H9 (cell line): ENCODE results near the gene DYRK2. TPM values are rescaled to one million over a fixed set of nuclear protein-coding genes. Genes with fewer than 3 reads are reported as not detected.

Experiments
- DNase-seq: peaks from one replicate; pipeline ENCODE4 v3.0.0-alpha.2; 2017
- H2AFZ ChIP-seq: one replicate; pipeline ENCODE4 v1.6.1; 2013; ENCODE audit warnings: mild to moderate bottlenecking, low read length, control low read depth, moderate library complexity
- H2AK5ac ChIP-seq: 2 replicates; pipeline ENCODE4 v1.6.1; 2013; ENCODE audit warnings: low read length, control low read depth, mixed read lengths; ENCODE audit not compliant: insufficient read length
- H2BK120ac ChIP-seq: one replicate; pipeline ENCODE4 v1.6.1; 2013; ENCODE audit warnings: low read depth, mild to moderate bottlenecking, low read length, control low read depth, inconsistent platforms; ENCODE audit not compliant: poor library complexity, severe bottlenecking
- H2BK12ac ChIP-seq: 2 replicates; pipeline ENCODE4 v1.6.1; 2013; ENCODE audit warnings: low read length, control low read depth, mixed read lengths, low read depth; ENCODE audit not compliant: insufficient read length
- H2BK15ac ChIP-seq: 2 replicates; pipeline ENCODE4 v1.6.1; 2013; ENCODE audit warnings: low read depth, low read length, control low read depth
- H2BK20ac ChIP-seq: one replicate; pipeline ENCODE4 v1.6.1; 2013; ENCODE audit warnings: low read depth, mild to moderate bottlenecking, low read length, control low read depth, inconsistent platforms; ENCODE audit not compliant: poor library complexity, severe bottlenecking
- H2BK5ac ChIP-seq: 2 replicates; pipeline ENCODE4 v1.6.1; 2013; ENCODE audit warnings: low read length, control low read depth, mixed read lengths; ENCODE audit not compliant: insufficient read length
- H3K14ac ChIP-seq: 2 replicates; pipeline ENCODE4 v1.6.1; 2013; ENCODE audit warnings: low read length, control low read depth; ENCODE audit not compliant: insufficient read depth
- H3K18ac ChIP-seq: 2 replicates; pipeline ENCODE4 v1.6.1; 2013; ENCODE audit warnings: low read depth, mild to moderate bottlenecking, mixed read lengths, low read length, control low read depth; ENCODE audit not compliant: insufficient read length
- H3K23ac ChIP-seq: 2 replicates; pipeline ENCODE4 v1.6.1; 2013; ENCODE audit warnings: low read length, control low read depth, mixed read lengths, low read depth; ENCODE audit not compliant: insufficient read length
- H3K23me2 ChIP-seq: 2 replicates; pipeline ENCODE4 v1.6.1; 2013; ENCODE audit warnings: low read depth, mild to moderate bottlenecking, mixed read lengths, low read length, control low read depth; ENCODE audit not compliant: insufficient read length, poor library complexity, severe bottlenecking
- H3K27ac ChIP-seq: 2 replicates; pipeline ENCODE4 v1.5.1; 2013; ENCODE audit warnings: low read length, control low read depth, mixed read lengths, low read depth; ENCODE audit not compliant: insufficient read length
- H3K27me3 ChIP-seq: 2 replicates; pipeline ENCODE4 v1.6.1; 2013; ENCODE audit warnings: low read length, control low read depth, inconsistent platforms; ENCODE audit not compliant: insufficient read depth
- H3K4ac ChIP-seq: 2 replicates; pipeline ENCODE4 v1.6.1; 2013; ENCODE audit warnings: low read depth, mild to moderate bottlenecking, control low read depth, inconsistent platforms, low read length, moderate library complexity
- H3K4me1 ChIP-seq: 2 replicates; pipeline ENCODE4 v1.6.1; 2013; ENCODE audit warnings: low read length, control low read depth, inconsistent platforms; ENCODE audit not compliant: insufficient read depth
- H3K4me2 ChIP-seq: 2 replicates; pipeline ENCODE4 v1.6.1; 2013; ENCODE audit warnings: low read length, control low read depth, mixed read lengths; ENCODE audit not compliant: insufficient read length, insufficient read depth
- H3K56ac ChIP-seq: 2 replicates; pipeline ENCODE4 v1.6.1; 2013; ENCODE audit warnings: low read depth, mild to moderate bottlenecking, mixed read lengths, low read length, control low read depth; ENCODE audit not compliant: insufficient read length
- H3K79me1 ChIP-seq: 2 replicates; pipeline ENCODE4 v1.6.1; 2013; ENCODE audit warnings: low read depth, mild to moderate bottlenecking, moderate library complexity, low read length, control low read depth, inconsistent platforms; ENCODE audit not compliant: insufficient read depth, poor library complexity, severe bottlenecking
- H3K79me2 ChIP-seq: 2 replicates; pipeline ENCODE4 v1.6.1; 2013; ENCODE audit warnings: low read length, control low read depth, inconsistent platforms; ENCODE audit not compliant: insufficient read depth
- H3K9ac ChIP-seq: 2 replicates; pipeline ENCODE4 v1.6.1; 2013; ENCODE audit warnings: low read length, control low read depth, mixed read lengths; ENCODE audit not compliant: insufficient read length; ENCODE audit errors: extremely low read depth
- H3K9me3 ChIP-seq: one replicate; pipeline ENCODE4 v1.6.1; 2013; ENCODE audit warnings: low read depth, low read length, inconsistent platforms; ENCODE audit not compliant: control insufficient read depth
- H3T11ph ChIP-seq: one replicate; pipeline ENCODE4 v1.6.1; 2013; ENCODE audit warnings: mild to moderate bottlenecking, low read length, control low read depth, inconsistent platforms
- H4K20me1 ChIP-seq: one replicate; pipeline ENCODE4 v1.6.1; 2013; ENCODE audit not compliant: control insufficient read depth, insufficient read length, insufficient read depth
- H4K5ac ChIP-seq: 2 replicates; pipeline ENCODE4 v1.6.1; 2013; ENCODE audit warnings: low read depth, mild to moderate bottlenecking, mixed read lengths, low read length, control low read depth; ENCODE audit not compliant: insufficient read length
- H4K8ac ChIP-seq: replicated peaks from 2 replicates; pipeline ENCODE4 v1.6.1; 2013; ENCODE audit warnings: low read length, control low read depth, mixed read lengths, low read depth; ENCODE audit not compliant: insufficient read length
- H4K91ac ChIP-seq: 2 replicates; pipeline ENCODE4 v1.6.1; 2013; ENCODE audit warnings: low read depth, mild to moderate bottlenecking, moderate library complexity, mixed read lengths, low read length, control low read depth; ENCODE audit not compliant: insufficient read length
- H3K27ac Mint-ChIP-seq, 3 experiments: 2 replicates in 2 of 3; 3 replicates in 1 of 3; pipeline ENCODE4 v1.8.0; 2020 to 2021; ENCODE audit warnings: mixed read lengths in 3 of 3, mild to moderate bottlenecking in 1 of 3, moderate library complexity in 1 of 3
- H3K27me3 Mint-ChIP-seq: 2 replicates; pipeline ENCODE4 v1.8.0; 2021; ENCODE audit warnings: low read depth, mild to moderate bottlenecking, moderate library complexity, mixed read lengths
- H3K36me3 Mint-ChIP-seq, 3 experiments: 2 replicates in 2 of 3; 3 replicates in 1 of 3; pipeline ENCODE4 v1.8.0; 2020 to 2021; ENCODE audit warnings: low read depth in 3 of 3, mixed read lengths in 3 of 3; ENCODE audit not compliant: insufficient read depth in 1 of 3
- H3K4me1 Mint-ChIP-seq, 2 experiments: 2 replicates each; pipeline ENCODE4 v1.8.0; 2020; ENCODE audit warnings: mixed read lengths in 2 of 2
- H3K4me3 Mint-ChIP-seq, 2 experiments: 2 replicates in 1 of 2; 3 replicates in 1 of 2; pipeline ENCODE4 v1.8.0; 2020 to 2021; ENCODE audit warnings: mild to moderate bottlenecking in 2 of 2, mixed read lengths in 2 of 2, moderate library complexity in 1 of 2
- H3K9me3 Mint-ChIP-seq, 2 experiments: 2 replicates in 1 of 2; 3 replicates in 1 of 2; pipeline ENCODE4 v1.8.0; 2020; ENCODE audit warnings: mild to moderate bottlenecking in 2 of 2, mixed read lengths in 2 of 2, moderate library complexity in 1 of 2
- WGBS: extraction: QIAGEN DNeasy Blood & Tissue Kit; methylation state at CpG from one replicate; pipeline ENCODE4 v1.1.7; 2013; ENCODE audit warnings: missing lambda C conversion rate, low lambda C conversion rate, mixed read lengths; ENCODE audit not compliant: insufficient read length; ENCODE audit errors: extremely low coverage; 5-methylcytosine and 5-hydroxymethylcytosine counted together
- total RNA-seq: library from RNA; stranded (reverse); gene quantifications from 2 replicates; pipeline ENCODE4 v1.2.1, GENCODE V29; 2021
- TF ChIP-seq, protein P1 (sequence below): fragments of 200-600 bp; sonication (generic); conservative IDR thresholded peaks from 3 replicates; pipeline ENCODE4 v1.8.0; 2021; ENCODE audit warnings: antibody characterized with exemption, mild to moderate bottlenecking

The DYRK2 gene
- total RNA-seq, 1 experiment from 2014 or later = 40.6 TPM

DNA sequence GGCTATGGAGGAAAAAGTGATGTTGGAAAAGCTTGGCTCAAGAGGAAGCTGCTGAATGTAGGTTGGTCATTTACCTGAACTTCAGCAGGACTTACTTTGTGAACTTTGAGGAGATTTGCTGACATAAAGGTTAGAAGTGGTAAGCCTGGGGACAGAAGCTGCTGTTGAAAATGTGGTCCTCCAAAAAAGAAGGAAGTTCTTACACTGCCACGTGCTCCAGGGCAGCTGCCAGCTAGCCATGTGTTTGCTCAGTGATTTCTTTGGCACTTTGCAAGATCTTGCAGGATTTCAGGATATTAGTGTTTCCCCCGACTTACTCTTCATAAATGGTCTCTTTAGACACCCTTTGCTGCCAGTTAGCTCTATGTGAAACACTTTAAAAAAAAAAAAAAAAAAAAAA lies 14.8 kb upstream of the DYRK2 start:
- no peaks in the 10 kb centered on the region for H3K79me1 ChIP-seq
- no peak overlapping the region for H3K9ac ChIP-seq
- H4K20me1 ChIP-seq = no peaks in the 10 kb centered on the region
- no peak overlapping the region for H3K4me2 ChIP-seq
- H2BK12ac ChIP-seq = no peak overlapping the region
- H4K8ac ChIP-seq = no peak overlapping the region
- H2BK5ac ChIP-seq = no peak overlapping the region
- no peak overlapping the region for H2BK15ac ChIP-seq
- TF ChIP-seq, protein P1, sequence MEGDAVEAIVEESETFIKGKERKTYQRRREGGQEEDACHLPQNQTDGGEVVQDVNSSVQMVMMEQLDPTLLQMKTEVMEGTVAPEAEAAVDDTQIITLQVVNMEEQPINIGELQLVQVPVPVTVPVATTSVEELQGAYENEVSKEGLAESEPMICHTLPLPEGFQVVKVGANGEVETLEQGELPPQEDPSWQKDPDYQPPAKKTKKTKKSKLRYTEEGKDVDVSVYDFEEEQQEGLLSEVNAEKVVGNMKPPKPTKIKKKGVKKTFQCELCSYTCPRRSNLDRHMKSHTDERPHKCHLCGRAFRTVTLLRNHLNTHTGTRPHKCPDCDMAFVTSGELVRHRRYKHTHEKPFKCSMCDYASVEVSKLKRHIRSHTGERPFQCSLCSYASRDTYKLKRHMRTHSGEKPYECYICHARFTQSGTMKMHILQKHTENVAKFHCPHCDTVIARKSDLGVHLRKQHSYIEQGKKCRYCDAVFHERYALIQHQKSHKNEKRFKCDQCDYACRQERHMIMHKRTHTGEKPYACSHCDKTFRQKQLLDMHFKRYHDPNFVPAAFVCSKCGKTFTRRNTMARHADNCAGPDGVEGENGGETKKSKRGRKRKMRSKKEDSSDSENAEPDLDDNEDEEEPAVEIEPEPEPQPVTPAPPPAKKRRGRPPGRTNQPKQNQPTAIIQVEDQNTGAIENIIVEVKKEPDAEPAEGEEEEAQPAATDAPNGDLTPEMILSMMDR = no peak
- H3K4me1 Mint-ChIP-seq = peaks cover 31 to 32% of the 10 kb centered on the region in 2 experiments
- H3K4me1 ChIP-seq = peaks cover 4% of the 10 kb centered on the region; the same call in 1 of the 2 replicates
- no peak overlapping the region for H2BK120ac ChIP-seq
- H3K27ac Mint-ChIP-seq = no peak overlapping the region
- no peak overlapping the region for H3K56ac ChIP-seq
- DNase-seq = no peak
- H2AFZ ChIP-seq = no peak overlapping the region
- no peaks in the 10 kb centered on the region; the same call in 1 of the 2 replicates for H3K27me3 Mint-ChIP-seq
- H4K5ac ChIP-seq = no peak overlapping the region
- H3K23me2 ChIP-seq = no peaks in the 10 kb centered on the region
- no peak overlapping the region for H2AK5ac ChIP-seq
- no peaks in the 10 kb centered on the region for H3K79me2 ChIP-seq
- H3K4ac ChIP-seq = no peak overlapping the region
- no peak overlapping the region for H4K91ac ChIP-seq
- no peak overlapping the region for H3K14ac ChIP-seq
- no peak overlapping the region for H3K4me3 Mint-ChIP-seq
- no CpG with 5 or more reads among the region's 2 CpGs for WGBS
- peaks cover 0 to 2% (median 0%) of the 10 kb centered on the region in 3 experiments; a peak in 1 of 7 replicates for H3K36me3 Mint-ChIP-seq
- H3K9me3 Mint-ChIP-seq = no peaks in the 10 kb centered on the region; a peak in 1 of 5 replicates
- H2BK20ac ChIP-seq = no peak overlapping the region
- H3K18ac ChIP-seq = no peak overlapping the region
- no peak overlapping the region for H3K27ac ChIP-seq
- no peak overlapping the region for H3T11ph ChIP-seq
- H3K9me3 ChIP-seq = no peaks in the 10 kb centered on the region
- H3K23ac ChIP-seq = no peak overlapping the region
- no peaks in the 10 kb centered on the region for H3K27me3 ChIP-seq
